NCI-H2196 (cell line): ENCODE results near the gene THRB.

ENCODE experiments used
- DNase-seq: peaks from one replicate; lab custom pipeline; 2025; ENCODE audit not compliant: unreplicated experiment; lab: John Stamatoyannopoulos, UW

The THRB gene

DNA sequence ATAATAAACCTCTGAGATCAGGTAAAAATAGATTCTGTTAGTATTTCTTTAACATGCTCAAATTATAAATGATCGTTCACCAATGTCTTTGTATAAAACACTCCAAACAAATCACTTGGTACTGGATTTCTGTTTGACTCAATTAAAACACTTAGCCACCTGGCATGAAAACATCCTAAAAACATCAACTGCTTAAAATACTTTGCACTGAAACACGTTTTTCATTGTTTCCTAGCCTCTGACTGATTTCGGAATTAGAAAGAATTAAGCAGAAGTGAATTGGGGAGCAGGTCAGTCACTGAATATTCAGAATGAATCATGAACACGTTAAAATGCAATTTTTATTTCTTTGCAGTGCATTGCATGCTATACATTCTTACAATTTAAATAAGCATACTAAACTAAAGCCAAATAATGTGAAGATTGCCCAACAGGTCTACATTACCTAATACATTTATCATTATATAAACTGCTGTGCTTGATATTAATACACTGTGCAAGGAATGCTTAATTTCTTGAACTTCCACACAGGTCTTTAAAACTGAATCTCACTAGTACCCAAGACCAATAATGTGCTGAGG is 1.6 kb downstream of the THRB start:
- no peak for DNase-seq

- no peak for DNase-seq
Measured at GRCh38 chr3:24490151-24490550, 4.5 kb downstream of the THRB start.

DNA sequence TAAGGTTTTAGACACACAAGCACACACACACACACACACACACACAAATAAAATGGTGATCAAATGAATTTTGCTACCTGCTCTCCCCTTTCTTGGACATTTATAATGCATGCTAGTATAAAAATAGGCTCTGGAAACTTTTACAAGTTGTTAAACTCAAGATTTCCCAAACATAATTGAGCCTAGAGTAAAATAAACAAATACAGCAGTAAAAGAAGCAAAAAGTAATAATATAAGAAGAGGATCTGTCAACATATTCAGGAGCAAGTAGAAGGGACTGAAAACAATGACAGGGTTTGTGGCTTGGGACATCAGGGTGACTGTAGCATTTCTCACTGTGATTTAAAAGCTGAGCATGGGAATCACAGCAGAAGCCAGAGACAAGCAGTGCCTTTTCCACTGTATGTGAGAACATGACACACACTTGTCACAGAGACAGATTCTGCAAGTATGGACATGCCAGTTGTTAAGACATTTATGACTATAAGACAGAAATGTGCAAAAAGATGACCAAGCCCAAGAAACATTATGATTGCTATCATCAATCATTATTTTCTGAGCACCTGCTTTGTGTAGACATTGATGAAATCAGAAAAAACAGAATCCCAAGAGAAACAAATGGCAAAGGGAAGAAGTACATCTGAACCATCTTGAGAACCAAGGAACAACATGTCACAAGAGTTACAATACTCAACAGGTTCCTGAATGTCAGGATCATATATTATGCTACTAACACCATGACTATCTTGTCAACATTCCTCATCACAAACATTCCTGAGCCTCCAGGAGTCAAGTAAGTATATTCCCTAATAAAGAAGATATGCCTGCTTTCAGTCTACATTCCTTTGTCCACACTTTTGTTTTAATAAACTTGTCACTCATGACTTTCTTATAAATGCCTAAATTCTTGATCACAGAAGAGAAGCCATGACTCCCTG is 7.1 kb downstream of the THRB start:
- DNase-seq = no peak

DNA sequence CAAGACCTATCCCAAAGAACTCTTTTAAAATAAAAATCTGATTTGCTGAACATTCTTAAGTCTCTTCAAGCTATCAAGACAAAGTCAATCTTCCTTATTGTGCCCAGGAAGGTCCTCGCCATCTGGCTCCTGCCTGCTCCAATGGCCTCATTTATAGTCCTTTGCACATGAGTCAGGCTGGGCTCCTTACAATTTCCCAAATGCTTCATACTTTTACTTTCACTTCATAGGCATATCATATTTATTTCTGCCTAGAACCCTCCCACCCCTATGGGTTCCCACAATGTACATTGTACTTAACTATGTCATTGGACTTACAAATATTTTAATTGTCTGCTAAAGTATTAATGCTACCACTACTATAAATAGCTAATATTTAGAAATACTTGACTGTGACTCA is 9.1 kb downstream of the THRB start:
- no peak for DNase-seq

DNA sequence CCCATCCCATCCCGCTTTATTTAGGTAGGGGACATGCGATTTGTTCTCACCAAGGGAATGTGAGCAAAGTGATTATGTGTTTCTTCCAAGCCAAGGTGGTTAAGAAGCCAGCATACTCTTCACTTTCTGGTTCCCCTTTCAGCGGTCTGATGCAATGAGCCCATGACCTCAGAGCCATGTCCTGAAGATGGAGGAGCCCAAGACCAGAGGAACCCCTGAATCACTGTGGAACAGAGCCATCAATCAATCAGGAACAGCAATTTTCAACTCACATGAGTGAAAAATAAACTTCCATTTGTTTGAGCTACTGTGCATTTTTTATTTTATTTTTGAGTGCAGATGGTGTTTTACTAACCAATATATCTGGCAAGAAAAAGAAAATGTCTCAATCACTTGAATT is 10.8 kb downstream of the THRB start:
- DNase-seq = no peak

- no peak for DNase-seq
Measured at GRCh38 chr3:24482096-24482705, 12.4 kb downstream of the THRB start.

DNA sequence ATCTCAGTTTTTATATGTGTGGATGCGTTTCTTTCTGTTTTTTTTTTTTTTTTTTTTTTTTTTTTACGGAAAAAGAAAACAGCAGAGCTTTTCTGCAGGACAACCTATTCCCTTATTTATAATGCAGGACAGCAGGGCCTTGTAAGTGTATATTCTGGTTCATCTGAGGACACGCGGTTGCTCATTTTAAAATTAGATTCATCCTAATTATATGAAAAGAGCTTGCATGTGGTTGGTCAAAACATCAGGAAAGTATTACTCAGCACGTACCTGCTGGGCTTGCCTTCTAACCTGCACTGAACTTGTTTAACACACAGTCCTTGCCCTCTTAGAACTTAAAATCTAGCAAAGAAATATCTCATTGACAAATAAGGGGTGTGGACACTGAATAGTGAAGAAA is 13.5 kb downstream of the THRB start:
- DNase-seq = no peak

DNA sequence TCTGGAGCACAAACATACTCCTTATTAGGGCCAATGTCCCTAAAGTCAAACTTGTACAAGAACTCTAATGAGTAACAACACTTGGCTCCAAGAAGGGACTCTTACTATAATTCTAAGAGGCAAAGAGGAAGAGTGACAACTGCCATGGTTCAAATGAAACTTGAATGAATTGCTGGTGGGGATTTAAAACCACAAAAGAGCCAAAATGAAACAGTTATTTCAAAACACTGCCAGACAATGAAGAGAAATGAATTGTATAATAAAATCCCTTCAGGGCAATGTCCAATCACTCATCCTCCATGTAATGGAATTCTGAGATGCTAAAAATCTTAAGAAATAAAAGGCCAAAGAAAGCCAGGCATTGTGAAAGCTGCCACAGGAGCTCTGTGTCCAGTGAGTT is 14.2 kb downstream of the THRB start:
- no peak for DNase-seq

- no peak for DNase-seq
Measured at GRCh38 chr3:24479816-24480215, 14.8 kb downstream of the THRB start.

DNA sequence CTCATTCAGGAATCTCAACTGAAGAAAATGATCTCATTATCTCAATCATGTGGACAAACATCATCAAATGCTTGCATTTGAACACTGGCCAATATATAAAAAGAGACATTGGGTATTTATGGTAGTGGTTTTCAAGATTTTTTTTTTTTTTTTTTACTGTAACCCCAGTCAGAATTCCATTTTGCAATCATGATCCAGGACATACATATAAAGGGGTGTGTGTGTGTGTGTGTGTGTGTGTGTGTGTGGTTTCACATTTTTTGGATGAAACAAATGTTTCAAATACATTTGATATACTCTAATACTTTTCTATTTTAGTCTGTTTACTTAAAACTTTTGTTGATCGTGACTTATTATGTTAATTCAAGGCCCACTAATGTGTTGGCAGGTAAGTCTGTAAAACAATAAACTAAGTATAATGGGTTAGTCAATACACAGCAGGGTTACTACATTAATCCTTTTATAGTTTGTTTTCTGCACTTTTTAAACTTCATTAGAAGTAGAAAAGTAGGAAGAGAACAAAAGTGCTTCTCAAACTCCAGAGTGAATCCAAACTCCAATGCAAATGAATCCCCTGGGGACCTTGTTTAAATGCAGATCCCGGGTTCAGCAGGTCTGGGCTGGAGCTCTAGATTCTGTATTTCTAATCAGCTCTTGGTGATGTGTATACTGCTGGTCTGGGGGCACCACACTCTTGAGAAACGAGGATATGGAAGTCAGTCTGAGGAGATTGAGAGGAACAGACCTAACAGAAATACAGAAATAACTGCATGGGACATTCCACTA is 17.6 kb downstream of the THRB start:
- no peak for DNase-seq

DNA sequence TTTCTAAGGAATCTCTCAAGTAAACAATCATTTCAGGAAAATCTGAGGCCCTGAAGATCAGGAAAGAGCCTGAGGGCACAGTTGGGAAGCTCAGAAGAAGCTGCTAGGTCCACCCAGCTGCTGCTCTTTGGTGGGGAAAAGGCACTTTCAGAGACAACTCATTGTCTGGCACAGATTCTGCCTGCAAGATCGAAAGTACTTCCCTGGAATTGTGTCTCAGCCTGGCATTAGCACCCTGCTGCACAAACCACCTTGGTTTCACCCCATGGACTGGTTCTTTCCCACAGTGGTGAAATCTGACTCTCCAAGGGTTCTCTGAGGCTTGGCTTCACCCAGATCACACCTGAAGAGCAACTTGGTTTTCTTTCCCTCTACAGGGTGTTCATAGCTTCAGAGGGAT is 18.7 kb downstream of the THRB start:
- no peak for DNase-seq

GRCh38 chr3:24474862-24475261 is 19.8 kb downstream of the THRB start:
- no peak for DNase-seq

GRCh38 chr3:24472358-24472757 is 22.3 kb downstream of the THRB start:
- DNase-seq = no peak

DNA sequence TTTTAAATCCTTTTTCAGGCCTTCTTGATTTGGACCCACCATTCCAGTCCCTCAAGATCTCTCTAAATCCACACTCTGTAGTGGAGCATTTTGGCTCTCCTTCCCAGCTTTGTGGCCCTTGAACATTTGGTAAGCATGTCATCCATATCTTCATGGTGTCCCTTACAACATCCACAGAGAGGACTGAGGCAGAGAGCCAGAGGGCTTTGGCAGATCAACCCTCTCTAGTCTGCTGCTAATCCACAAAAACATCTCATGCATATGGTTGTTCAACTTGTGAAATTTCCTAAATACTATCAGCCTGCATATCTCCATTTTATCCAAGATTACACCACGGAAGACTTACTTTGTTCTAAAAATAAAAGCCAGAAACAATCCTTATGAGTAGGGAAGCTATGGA is 23.2 kb downstream of the THRB start:
- DNase-seq = no peak

GRCh38 chr3:24470277-24470676 is 24.4 kb downstream of the THRB start:
- no peak for DNase-seq

GRCh38 chr3:24464389-24464788 is 30.3 kb downstream of the THRB start:
- DNase-seq = no peak

DNA sequence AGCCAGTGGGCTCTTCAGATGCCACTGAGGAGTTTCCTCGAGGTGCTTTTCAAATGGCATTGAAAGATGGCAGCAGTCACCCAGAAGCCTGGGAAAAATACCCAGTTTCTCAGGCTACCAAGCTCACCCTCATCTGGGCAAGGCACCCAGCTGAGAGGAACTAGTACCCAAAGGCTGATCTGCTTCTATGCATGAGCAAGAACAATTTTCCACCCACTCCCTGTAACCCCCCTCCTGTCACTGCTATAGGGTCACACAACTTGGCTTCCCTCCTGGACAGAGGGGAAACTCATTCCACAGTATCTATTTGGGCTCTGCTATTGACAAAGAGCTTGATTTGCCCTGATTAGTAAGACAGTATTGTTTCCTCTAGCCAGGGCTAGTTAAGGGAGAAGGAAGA is 31.9 kb downstream of the THRB start:
- no peak for DNase-seq

- DNase-seq = no peak
Measured at GRCh38 chr3:24460974-24461373, 33.7 kb downstream of the THRB start.

DNA sequence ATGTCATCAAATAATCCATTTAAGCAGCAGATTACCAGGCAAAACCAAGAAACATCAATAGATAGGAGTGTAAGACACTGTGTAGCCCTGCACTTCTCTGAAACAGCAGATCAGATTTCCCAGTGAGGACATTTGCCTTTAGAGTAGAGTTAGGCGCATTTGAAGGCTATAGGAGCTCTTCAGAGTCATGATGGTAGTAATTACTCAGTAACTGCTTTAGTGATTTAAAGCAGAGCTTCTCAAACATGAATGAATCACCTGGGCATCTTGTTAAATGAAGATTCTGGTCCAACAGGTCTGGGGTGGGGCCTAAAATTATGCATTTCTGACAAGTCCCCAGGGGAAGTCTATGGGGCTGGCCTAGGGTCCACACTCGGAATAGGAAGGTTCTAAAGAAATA is 36.9 kb downstream of the THRB start:
- DNase-seq = no peak

DNA sequence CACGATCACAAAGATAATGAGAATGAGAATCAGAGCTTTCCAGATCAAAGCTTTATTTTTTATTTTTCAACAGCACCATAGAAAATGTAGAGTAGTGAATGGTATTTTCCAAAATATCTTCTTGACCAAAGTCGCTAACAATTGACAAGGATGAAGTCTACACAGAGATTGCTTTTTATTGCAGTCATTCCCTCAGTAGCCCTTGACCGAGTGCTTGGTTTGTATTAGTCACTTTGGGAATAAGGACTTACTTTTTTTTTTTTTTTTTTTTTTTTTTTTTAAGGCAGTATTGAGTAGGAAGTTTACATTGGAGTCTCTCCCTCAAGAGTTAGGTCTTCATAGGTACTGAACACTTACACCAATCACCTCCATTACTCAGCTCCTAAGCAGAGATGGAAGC is 39.8 kb downstream of the THRB start:
- no peak for DNase-seq

GRCh38 chr3:24454393-24454792 is 40.3 kb downstream of the THRB start:
- no peak for DNase-seq
